Activated T-helper 17 cell treated with anti-CD3 and anti-CD28 coated beads, Interleukin-2, amount 50 U/mL, for 72 hours (primary cell): Measurements from ENCODE around the gene WWOX. TPM values are rescaled to one million over a fixed set of nuclear protein-coding genes. Genes with fewer than 3 reads are reported as not detected.

ENCODE experiments used
- ATAC-seq: fragments of 150-1000 bp; cut with Tn5 transposase; replicated peaks from 2 replicates; pipeline ENCODE4 v1.10.0; 2021; ENCODE audit warnings: mild to moderate bottlenecking, moderate library complexity
- H3K27ac Mint-ChIP-seq: one replicate; pipeline ENCODE4 v1.8.0; 2022; ENCODE audit warnings: mixed read lengths
- H3K27me3 Mint-ChIP-seq: one replicate; pipeline ENCODE4 v1.8.0; 2022; ENCODE audit warnings: mixed read lengths
- H3K36me3 Mint-ChIP-seq: one replicate; pipeline ENCODE4 v1.8.0; 2022; ENCODE audit warnings: low read depth, mild to moderate bottlenecking, mixed read lengths
- H3K4me1 Mint-ChIP-seq: one replicate; pipeline ENCODE4 v1.8.0; 2022; ENCODE audit warnings: mixed read lengths
- H3K4me3 Mint-ChIP-seq: one replicate; pipeline ENCODE4 v1.8.0; 2022; ENCODE audit warnings: mild to moderate bottlenecking, mixed read lengths
- H3K9me3 Mint-ChIP-seq: one replicate; pipeline ENCODE4 v1.8.0; 2022; ENCODE audit warnings: mixed read lengths
- total RNA-seq, 2 donors: library from RNA; stranded (reverse); gene quantifications; one replicate each; pipeline ENCODE4 v1.2.3, GENCODE V29; 2022

The WWOX gene
- total RNA-seq, 2 donors from 2014 or later = 9.4 to 16.5 TPM

- Mint-ChIP-seq H3K27ac (no peak overlapping the region), H3K4me1 (no peaks in the 10 kb centered on the region), H3K4me3 (no peak overlapping the region), H3K36me3 (no peaks in the 10 kb centered on the region), H3K27me3 (no peaks in the 10 kb centered on the region), H3K9me3 (no peaks in the 10 kb centered on the region)
- ATAC-seq = no peak
Observed at GRCh38 chr16:78538292-78538691, 438.8 kb downstream of the WWOX start.

- H3K36me3 Mint-ChIP-seq = no peaks in the 10 kb centered on the region
- H3K4me1 Mint-ChIP-seq = no peaks in the 10 kb centered on the region
- no peaks in the 10 kb centered on the region for H3K27me3 Mint-ChIP-seq
- no peak overlapping the region for H3K27ac Mint-ChIP-seq
- no peak overlapping the region for H3K4me3 Mint-ChIP-seq
- no peaks in the 10 kb centered on the region for H3K9me3 Mint-ChIP-seq
- ATAC-seq = no peak
Observed at GRCh38 chr16:78538919-78539318, 439.5 kb downstream of the WWOX start.

- H3K9me3 Mint-ChIP-seq = no peaks in the 10 kb centered on the region
- no peaks in the 10 kb centered on the region for H3K27me3 Mint-ChIP-seq
- no peak overlapping the region for H3K4me3 Mint-ChIP-seq
- H3K27ac Mint-ChIP-seq = no peak overlapping the region
- H3K4me1 Mint-ChIP-seq = no peaks in the 10 kb centered on the region
- ATAC-seq = no peak
- no peaks in the 10 kb centered on the region for H3K36me3 Mint-ChIP-seq
Observed at GRCh38 chr16:78542419-78542818, 443.0 kb downstream of the WWOX start.

- H3K27ac Mint-ChIP-seq = no peak overlapping the region
- ATAC-seq = no peak
- no peak overlapping the region for H3K4me3 Mint-ChIP-seq
- H3K36me3 Mint-ChIP-seq = no peaks in the 10 kb centered on the region
- no peaks in the 10 kb centered on the region for H3K9me3 Mint-ChIP-seq
- no peaks in the 10 kb centered on the region for H3K27me3 Mint-ChIP-seq
- no peaks in the 10 kb centered on the region for H3K4me1 Mint-ChIP-seq
Observed at GRCh38 chr16:78543023-78543422, 443.6 kb downstream of the WWOX start.

GRCh38 chr16:78549366-78549765 is 449.9 kb downstream of the WWOX start:
- Mint-ChIP-seq H3K36me3 (no peaks in the 10 kb centered on the region), H3K4me1 (no peaks in the 10 kb centered on the region), H3K9me3 (no peaks in the 10 kb centered on the region), H3K27me3 (no peaks in the 10 kb centered on the region), H3K4me3 (no peak overlapping the region), H3K27ac (no peak overlapping the region)
- no peak for ATAC-seq

- Mint-ChIP-seq H3K9me3 (no peaks in the 10 kb centered on the region), H3K4me1 (no peaks in the 10 kb centered on the region), H3K27me3 (no peaks in the 10 kb centered on the region), H3K27ac (peak overlapping the region; percentile 55), H3K4me3 (no peak overlapping the region), H3K36me3 (no peaks in the 10 kb centered on the region)
- ATAC-seq = no peak
Observed at GRCh38 chr16:78551487-78552085, 452.1 kb downstream of the WWOX start.

GRCh38 chr16:78552106-78552675 is 452.7 kb downstream of the WWOX start:
- no peak for ATAC-seq
- no peaks in the 10 kb centered on the region for H3K4me1 Mint-ChIP-seq

GRCh38 chr16:78552716-78553115 is 453.3 kb downstream of the WWOX start:
- H3K4me1 Mint-ChIP-seq = no peaks in the 10 kb centered on the region
- ATAC-seq = no peak
- no peak overlapping the region for H3K4me3 Mint-ChIP-seq

More at GRCh38 chr16:78552106-78552675, 452.7 kb downstream of the WWOX start:
- no peaks in the 10 kb centered on the region for H3K9me3 Mint-ChIP-seq
- H3K27ac Mint-ChIP-seq = peak overlapping the region; percentile 55
- no peak overlapping the region for H3K4me3 Mint-ChIP-seq
- H3K27me3 Mint-ChIP-seq = no peaks in the 10 kb centered on the region
- H3K36me3 Mint-ChIP-seq = no peaks in the 10 kb centered on the region

GRCh38 chr16:78553268-78554039 is 454.0 kb downstream of the WWOX start:
- no peaks in the 10 kb centered on the region for H3K27me3 Mint-ChIP-seq
- ATAC-seq = no peak
- H3K9me3 Mint-ChIP-seq = no peaks in the 10 kb centered on the region

More at GRCh38 chr16:78552716-78553115, 453.3 kb downstream of the WWOX start:
- Mint-ChIP-seq H3K27me3 (no peaks in the 10 kb centered on the region), H3K9me3 (no peaks in the 10 kb centered on the region), H3K36me3 (no peaks in the 10 kb centered on the region), H3K27ac (no peak overlapping the region)

GRCh38 chr16:78556421-78556820 is 457.0 kb downstream of the WWOX start:
- Mint-ChIP-seq H3K4me1 (no peaks in the 10 kb centered on the region), H3K9me3 (no peaks in the 10 kb centered on the region), H3K27ac (no peak overlapping the region), H3K27me3 (no peaks in the 10 kb centered on the region), H3K4me3 (no peak overlapping the region), H3K36me3 (no peaks in the 10 kb centered on the region)
- ATAC-seq = no peak

More at GRCh38 chr16:78553268-78554039, 454.0 kb downstream of the WWOX start:
- Mint-ChIP-seq H3K4me3 (no peak overlapping the region), H3K4me1 (no peaks in the 10 kb centered on the region), H3K36me3 (no peaks in the 10 kb centered on the region), H3K27ac (no peak overlapping the region)

GRCh38 chr16:78560997-78561396 is 461.5 kb downstream of the WWOX start:
- no peaks in the 10 kb centered on the region for H3K4me1 Mint-ChIP-seq
- no peaks in the 10 kb centered on the region for H3K9me3 Mint-ChIP-seq
- H3K4me3 Mint-ChIP-seq = no peak overlapping the region
- no peaks in the 10 kb centered on the region for H3K36me3 Mint-ChIP-seq
- ATAC-seq = no peak
- H3K27ac Mint-ChIP-seq = no peak overlapping the region
- H3K27me3 Mint-ChIP-seq = no peaks in the 10 kb centered on the region

- ATAC-seq = no peak
- Mint-ChIP-seq H3K27me3 (no peaks in the 10 kb centered on the region), H3K9me3 (no peaks in the 10 kb centered on the region), H3K4me1 (peaks cover 9% of the 10 kb centered on the region), H3K36me3 (no peaks in the 10 kb centered on the region), H3K27ac (no peak overlapping the region), H3K4me3 (no peak overlapping the region)
Observed at GRCh38 chr16:78562111-78562510, 462.7 kb downstream of the WWOX start.

- Mint-ChIP-seq H3K9me3 (no peaks in the 10 kb centered on the region), H3K4me1 (peaks cover 9% of the 10 kb centered on the region), H3K27me3 (no peaks in the 10 kb centered on the region), H3K4me3 (no peak overlapping the region), H3K36me3 (no peaks in the 10 kb centered on the region), H3K27ac (no peak overlapping the region)
- ATAC-seq = no peak
Observed at GRCh38 chr16:78562650-78563049, 463.2 kb downstream of the WWOX start.

- H3K27me3 Mint-ChIP-seq = no peaks in the 10 kb centered on the region
- H3K27ac Mint-ChIP-seq = no peak overlapping the region
- ATAC-seq = no peak
- H3K9me3 Mint-ChIP-seq = no peaks in the 10 kb centered on the region
- H3K4me1 Mint-ChIP-seq = peaks cover 9% of the 10 kb centered on the region
- no peaks in the 10 kb centered on the region for H3K36me3 Mint-ChIP-seq
- no peak overlapping the region for H3K4me3 Mint-ChIP-seq
Observed at GRCh38 chr16:78563905-78564304, 464.5 kb downstream of the WWOX start.
